IPS DF 4.7 (cell line): ENCODE data around the gene ZDHHC8.

Source experiments
- DNase-seq: peaks from one replicate; pipeline ENCODE4 v3.0.0-alpha.2; 2013; ENCODE audit warnings: low spot score; ENCODE audit errors: extremely low read depth

ZDHHC8 gene

DNA sequence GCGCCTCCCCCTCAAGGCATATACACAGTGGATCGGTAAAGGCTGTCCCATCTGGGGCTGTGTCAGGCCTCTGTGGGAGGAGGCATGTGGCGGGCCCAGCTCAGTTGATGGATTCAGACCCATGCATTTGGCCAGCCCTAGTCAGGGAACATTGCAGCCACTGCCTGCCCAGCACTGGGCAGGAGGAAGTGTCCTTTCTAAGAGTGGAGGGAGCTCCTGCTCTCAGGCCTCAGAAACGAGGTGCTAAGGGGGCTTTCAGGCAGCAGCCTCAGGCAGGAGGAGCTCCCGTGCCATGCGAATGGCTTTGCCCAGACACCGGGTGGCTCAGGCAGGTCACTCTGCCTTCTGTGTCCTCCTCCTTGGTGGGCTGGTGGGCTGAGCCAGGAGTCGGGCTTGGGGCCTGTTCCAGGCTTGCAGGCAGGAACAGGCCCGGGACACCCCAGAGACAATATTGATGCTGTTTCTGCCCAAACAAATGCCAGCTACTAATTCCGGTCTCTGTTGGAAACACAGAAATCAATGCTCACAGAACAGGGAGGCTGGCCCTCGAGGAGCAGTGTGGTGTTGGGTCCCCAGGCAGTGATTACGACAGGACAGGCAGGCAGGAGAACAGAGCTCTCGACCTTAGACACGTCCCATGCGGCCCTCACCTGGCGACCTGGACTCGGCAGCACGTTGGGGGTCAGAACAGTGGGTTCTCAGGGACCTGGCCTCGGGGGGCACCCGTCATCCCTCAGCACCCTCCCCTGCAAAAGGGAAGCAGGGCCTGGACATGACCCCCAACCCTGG lies 61.6 kb downstream of the ZDHHC8 start:
- DNase-seq = no peak

DNA sequence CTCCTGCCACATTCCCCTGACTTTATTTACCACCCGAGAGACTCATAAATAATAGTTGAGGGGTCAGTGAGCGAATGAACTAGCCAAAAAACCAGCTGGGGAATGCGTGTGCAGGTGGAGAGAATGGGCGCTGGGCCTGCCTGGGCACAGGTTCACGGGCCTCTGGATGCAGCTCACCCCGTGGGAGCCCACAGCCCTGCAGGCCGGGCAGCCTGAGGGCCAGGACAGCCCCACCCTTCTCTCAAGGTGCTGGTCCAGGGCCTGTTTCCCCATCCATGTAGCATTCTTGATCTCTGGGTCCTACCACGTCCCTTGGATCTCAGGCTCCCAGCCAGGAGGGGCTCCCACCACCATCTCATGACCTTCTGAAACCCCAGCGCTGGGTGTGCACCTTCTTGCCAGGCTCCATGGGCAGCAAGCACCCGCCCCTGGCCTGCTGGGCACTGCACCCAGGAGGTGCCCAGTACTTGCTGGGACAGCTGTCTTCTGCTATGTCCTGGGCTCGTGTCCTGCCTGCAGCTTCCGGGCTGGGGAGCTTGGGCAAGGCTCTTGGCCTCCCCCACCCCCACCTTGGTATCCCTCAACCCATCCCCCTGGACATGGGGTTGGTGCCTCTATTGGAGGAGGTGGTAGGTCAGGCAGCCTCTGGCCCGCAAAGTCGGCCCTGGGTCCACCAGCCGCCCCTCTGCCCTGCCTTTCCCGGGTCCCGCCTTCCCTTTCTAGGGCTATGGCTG lies 62.3 kb downstream of the ZDHHC8 start:
- DNase-seq = no peak

DNA sequence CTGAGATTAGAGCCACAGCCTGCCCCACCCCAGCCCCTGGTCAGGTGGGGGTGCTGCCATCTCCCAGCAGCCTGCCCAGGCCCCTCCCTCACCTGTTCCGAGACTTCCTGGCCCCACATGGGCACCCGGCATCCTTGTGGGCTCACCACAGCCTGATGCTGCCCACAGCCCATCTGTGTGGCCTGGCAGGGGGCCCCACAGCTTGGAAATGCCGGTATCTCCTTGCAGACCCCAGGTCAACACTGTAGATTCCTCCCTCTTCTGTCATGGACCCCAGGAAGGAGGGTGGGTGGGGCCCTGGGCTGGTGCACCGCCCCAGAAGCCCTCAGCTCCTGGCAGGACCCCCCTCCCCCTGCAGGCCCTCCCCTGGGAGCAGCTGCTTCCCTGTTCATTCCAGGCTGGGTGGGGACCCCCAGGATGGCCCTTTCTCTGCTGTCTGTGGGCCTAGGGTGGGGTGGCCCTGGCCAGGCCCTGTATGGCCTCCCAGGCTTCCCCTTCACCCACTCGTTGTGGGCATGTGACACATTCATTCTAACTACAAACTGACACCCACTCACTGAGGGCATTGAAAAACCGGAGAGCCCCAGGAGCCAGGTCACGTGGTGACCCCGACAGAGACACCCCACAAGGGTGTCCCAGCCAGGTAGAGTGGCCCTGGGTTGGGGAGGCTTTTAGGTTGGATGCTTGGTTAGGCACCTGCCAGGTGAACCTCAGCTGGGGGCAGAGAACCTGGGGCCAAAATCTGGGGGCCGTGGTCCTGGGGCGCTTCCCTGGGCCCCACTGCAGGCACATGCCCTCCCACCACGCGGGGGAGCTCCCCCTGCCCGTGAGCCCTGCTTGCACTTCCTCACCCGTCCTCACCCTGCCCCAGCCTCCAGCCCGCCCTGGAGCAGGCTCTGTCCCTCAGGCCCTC lies 63.3 kb downstream of the ZDHHC8 start:
- no peak for DNase-seq

DNA sequence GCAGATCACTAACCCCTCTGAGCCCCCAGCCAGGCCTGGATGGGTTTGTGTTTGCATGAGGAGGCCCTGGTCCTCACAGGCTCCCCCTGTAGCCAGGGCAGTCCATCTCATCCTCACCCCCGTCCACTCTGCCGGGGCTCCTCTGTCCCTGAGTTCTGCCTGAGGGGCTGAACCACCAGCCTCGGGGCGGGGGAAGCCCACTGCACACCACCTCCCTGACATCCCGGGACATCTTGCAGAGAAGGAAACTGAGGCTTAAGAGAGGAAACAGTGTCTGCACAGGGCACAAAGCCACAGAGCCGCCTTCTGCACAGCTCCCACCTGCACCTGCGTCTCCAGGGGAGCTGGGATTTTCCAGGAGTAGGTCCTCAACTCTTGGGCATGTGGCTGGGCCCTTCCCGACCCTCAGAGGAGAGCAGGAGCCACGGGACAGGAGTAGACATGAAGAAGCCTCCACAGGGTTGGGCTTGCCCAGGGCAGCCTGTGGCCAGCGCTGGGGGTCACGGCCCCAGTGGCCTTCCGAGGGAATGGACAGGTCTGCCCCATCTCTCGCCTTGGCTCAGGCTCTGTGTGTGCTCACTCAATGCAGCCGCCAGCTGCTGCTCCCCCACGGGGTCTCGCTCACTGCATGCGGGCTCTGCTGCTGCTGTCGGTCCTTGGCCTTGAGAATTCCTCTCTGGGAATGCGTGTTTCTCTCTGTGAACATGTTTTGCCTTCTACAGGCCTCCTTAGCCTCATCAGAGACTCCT lies 64.7 kb downstream of the ZDHHC8 start:
- DNase-seq = no peak
